Hepatocyte (in vitro differentiated cells): ENCODE data around the gene FRA10AC1.

Experiments used
- CTCF ChIP-seq: fragments of 200-600 bp; sonication (generic); IDR thresholded peaks from 2 replicates; pipeline ENCODE4 v1.5.1; 2016; ENCODE audit warnings: antibody characterized with exemption, mild to moderate bottlenecking; ENCODE audit not compliant: poor library complexity
- EZH2phosphoT487 ChIP-seq: fragments of 200-600 bp; sonication (generic); IDR thresholded peaks from one replicate; pipeline ENCODE4 v1.6.1; 2018; ENCODE audit warnings: antibody characterized with exemption, mild to moderate bottlenecking, low read depth, moderate library complexity; ENCODE audit not compliant: unreplicated experiment, severe bottlenecking

DNA sequence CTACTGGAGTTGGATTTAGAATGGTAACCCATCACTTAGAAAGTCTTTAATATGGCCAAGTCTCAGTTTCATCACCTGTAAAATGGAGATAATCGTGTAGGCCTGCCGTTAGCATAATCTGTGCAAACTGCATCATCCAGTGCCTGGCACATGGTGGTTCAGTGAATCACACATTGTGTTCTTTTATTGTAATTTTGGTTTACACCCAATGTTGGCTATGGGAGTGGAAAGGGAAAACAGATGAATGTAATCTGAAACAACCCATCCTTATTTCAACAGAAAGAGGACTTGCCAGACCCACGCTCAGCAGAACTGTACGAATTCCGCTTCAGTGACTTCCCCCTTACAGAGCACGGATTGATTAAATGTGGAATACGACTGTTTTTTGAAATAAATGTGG, 62.6 kb downstream of the FRA10AC1 start:
- no peak for TF ChIP-seq CTCF
- no peak for TF ChIP-seq EZH2phosphoT487
